NT2/D1 (cell line): Measurements from ENCODE around the gene TENM4.

ENCODE experiments used
- SUZ12 ChIP-seq: IDR thresholded peaks from 2 replicates; pipeline ENCODE4 v1.6.1; 2011; ENCODE audit not compliant: insufficient read length, insufficient read depth; ENCODE audit errors: extremely low read depth
- YY1 ChIP-seq: IDR thresholded peaks from 2 replicates; pipeline ENCODE4 v1.6.1; 2011; ENCODE audit not compliant: insufficient read length, insufficient read depth
- ZNF274 ChIP-seq: IDR thresholded peaks from 2 replicates; pipeline ENCODE4 v1.6.1; 2011; ENCODE audit warnings: mild to moderate bottlenecking, low read depth, low read length

GRCh38 chr11:78622666-78623065, 818.2 kb downstream of the TENM4 start:
- TF ChIP-seq ZNF274 (no peak), YY1 (no peak), SUZ12 (no peak)
